HL-60 (cell line): Measurements from ENCODE around the gene MAP7D1.

Experiments used
- DNase-seq, 2 experiments: peaks; one replicate each; pipeline ENCODE4 v3.0.0-alpha.2; 2010 to 2020; ENCODE audit warnings: low read depth in 1 of 2, low spot score in 1 of 2
- H3K27ac ChIP-seq: fragments of 250-450 bp; sonication (Bioruptor Pico); replicated peaks from 2 replicates; pipeline ENCODE4 v1.5.1; 2020; ENCODE audit warnings: mild to moderate bottlenecking, moderate library complexity
- H3K27me3 ChIP-seq: fragments of 250-450 bp; sonication (Bioruptor Pico); 2 replicates; pipeline ENCODE4 v1.5.1; 2021; ENCODE audit warnings: mild to moderate bottlenecking, moderate library complexity; ENCODE audit not compliant: insufficient read depth, poor library complexity, severe bottlenecking
- H3K4me3 ChIP-seq: replicated peaks from 2 replicates; pipeline ENCODE4 v1.5.1; 2011; ENCODE audit warnings: mild to moderate bottlenecking, control low read depth, low read length; ENCODE audit not compliant: insufficient read depth
- GABPA ChIP-seq: IDR thresholded peaks from 2 replicates; pipeline ENCODE4 v1.6.1; 2012; ENCODE audit warnings: low read depth
- POLR2AphosphoS5 ChIP-seq: IDR thresholded peaks from 2 replicates; pipeline ENCODE4 v1.6.1; 2012; ENCODE audit warnings: low read depth
- SPI1 ChIP-seq: IDR thresholded peaks from 2 replicates; pipeline ENCODE4 v1.6.1; 2012; ENCODE audit warnings: low read depth, mild to moderate bottlenecking, borderline replicate concordance
- TF ChIP-seq, protein P1 (sequence below): IDR thresholded peaks from one replicate; pipeline ENCODE4 v1.5.1; 2011; ENCODE audit warnings: low read length, control low read depth, inconsistent platforms; ENCODE audit not compliant: insufficient read depth
- TF ChIP-seq, protein P2 (sequence below): IDR thresholded peaks from 2 replicates; pipeline ENCODE4 v1.6.1; 2012; ENCODE audit warnings: low read depth; ENCODE audit not compliant: insufficient replicate concordance

Gene MAP7D1

DNA sequence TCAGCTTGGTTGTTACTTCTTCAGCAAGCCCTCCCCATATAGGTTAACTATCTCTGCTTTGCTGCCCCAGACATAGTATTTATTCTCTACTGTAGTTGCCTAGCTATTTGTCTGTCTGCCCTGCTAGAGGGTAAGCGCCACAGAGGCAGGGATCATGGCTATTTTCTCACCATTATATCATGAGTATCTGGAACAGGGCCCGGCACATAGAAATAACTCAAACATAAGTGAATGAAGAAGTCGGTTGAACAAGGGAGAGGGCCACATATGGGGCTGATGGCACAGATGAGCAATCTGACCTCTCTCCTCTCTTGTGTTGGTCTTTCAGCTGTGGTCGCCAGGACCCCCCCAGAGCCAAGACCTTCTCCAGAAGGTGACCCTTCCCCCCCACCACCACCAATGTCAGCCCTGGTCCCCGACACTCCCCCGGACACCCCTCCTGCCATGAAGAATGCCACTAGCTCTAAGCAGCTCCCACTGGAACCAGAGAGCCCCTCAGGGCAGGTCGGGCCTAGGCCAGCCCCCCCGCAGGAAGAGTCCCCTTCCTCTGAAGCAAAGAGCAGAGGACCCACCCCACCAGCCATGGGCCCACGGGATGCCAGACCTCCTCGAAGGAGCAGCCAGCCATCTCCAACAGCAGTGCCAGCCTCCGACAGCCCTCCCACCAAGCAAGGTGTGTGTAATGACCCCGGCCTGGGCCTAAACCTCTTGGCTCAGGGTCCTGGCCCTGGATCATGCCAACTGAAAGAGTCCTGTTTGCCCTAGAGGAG is 14.9 kb downstream of the MAP7D1 start:
- TF ChIP-seq POLR2AphosphoS5: no peak
- TF ChIP-seq, protein P1, sequence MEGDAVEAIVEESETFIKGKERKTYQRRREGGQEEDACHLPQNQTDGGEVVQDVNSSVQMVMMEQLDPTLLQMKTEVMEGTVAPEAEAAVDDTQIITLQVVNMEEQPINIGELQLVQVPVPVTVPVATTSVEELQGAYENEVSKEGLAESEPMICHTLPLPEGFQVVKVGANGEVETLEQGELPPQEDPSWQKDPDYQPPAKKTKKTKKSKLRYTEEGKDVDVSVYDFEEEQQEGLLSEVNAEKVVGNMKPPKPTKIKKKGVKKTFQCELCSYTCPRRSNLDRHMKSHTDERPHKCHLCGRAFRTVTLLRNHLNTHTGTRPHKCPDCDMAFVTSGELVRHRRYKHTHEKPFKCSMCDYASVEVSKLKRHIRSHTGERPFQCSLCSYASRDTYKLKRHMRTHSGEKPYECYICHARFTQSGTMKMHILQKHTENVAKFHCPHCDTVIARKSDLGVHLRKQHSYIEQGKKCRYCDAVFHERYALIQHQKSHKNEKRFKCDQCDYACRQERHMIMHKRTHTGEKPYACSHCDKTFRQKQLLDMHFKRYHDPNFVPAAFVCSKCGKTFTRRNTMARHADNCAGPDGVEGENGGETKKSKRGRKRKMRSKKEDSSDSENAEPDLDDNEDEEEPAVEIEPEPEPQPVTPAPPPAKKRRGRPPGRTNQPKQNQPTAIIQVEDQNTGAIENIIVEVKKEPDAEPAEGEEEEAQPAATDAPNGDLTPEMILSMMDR: no peak
- DNase-seq: no peak
- H3K27ac ChIP-seq: no peak overlapping the region
- no peaks in the 10 kb centered on the region for H3K27me3 ChIP-seq
- H3K4me3 ChIP-seq: no peak overlapping the region

DNA sequence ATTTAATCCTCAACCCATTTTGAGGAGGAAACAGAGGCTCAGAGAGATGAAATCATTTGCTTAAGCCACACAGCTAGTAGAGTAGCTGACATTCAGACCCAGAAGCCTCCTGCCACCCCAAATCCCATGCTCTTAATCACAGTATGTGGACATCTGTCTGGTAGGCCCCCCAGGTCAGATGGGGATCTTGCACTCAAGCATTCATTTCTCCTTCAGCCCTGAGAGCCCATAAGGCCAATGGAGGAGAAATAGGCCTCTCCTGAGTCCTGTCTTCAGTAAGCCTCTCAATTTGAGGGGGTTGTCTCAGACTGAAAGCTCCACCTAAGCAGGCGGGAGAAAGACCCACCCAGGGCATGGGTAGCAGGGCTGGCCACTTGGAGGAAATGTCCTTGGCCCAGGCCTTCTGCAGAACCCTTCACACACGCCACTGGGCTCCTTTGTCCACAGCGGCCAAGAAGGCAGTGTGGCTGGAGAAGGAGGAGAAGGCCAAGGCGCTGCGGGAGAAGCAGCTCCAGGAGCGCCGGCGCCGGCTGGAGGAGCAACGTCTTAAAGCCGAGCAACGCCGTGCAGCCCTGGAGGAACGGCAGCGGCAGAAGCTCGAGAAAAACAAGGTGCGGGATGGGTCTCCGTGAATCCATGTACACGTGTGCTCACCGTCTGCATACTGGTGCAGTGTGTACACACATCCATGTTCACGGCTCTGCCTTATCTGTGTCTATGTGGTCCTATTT is 16.2 kb downstream of the MAP7D1 start:
- Histone ChIP-seq H3K4me3 (no peak overlapping the region), H3K27ac (no peak overlapping the region), H3K27me3 (no peaks in the 10 kb centered on the region)
- no peak for TF ChIP-seq POLR2AphosphoS5
- DNase-seq: no peak

DNA sequence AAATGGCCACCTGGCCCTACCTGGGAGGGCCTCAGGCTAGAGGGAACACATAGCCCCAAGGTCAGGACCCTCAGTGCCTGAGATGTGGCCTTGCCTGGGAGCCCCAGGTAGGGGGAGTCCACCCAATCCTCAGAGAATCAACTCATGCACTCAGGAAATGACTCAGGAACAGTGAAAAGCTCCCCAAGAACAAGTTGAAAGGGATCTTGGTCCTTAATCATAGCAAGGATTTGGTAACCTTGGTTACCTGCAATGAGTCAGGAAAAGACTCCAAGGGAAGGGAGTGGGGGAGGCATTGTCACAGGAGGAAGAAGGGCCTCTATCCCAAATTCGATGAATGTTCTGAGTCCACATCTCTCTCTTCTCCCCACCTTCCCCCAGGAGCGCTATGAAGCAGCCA is 17.0 kb downstream of the MAP7D1 start:
- H3K27me3 ChIP-seq: no peaks in the 10 kb centered on the region
- TF ChIP-seq GABPA (no peak), SPI1 (no peak), POLR2AphosphoS5 (no peak)
- TF ChIP-seq, protein P1: no peak
- TF ChIP-seq, protein P2, sequence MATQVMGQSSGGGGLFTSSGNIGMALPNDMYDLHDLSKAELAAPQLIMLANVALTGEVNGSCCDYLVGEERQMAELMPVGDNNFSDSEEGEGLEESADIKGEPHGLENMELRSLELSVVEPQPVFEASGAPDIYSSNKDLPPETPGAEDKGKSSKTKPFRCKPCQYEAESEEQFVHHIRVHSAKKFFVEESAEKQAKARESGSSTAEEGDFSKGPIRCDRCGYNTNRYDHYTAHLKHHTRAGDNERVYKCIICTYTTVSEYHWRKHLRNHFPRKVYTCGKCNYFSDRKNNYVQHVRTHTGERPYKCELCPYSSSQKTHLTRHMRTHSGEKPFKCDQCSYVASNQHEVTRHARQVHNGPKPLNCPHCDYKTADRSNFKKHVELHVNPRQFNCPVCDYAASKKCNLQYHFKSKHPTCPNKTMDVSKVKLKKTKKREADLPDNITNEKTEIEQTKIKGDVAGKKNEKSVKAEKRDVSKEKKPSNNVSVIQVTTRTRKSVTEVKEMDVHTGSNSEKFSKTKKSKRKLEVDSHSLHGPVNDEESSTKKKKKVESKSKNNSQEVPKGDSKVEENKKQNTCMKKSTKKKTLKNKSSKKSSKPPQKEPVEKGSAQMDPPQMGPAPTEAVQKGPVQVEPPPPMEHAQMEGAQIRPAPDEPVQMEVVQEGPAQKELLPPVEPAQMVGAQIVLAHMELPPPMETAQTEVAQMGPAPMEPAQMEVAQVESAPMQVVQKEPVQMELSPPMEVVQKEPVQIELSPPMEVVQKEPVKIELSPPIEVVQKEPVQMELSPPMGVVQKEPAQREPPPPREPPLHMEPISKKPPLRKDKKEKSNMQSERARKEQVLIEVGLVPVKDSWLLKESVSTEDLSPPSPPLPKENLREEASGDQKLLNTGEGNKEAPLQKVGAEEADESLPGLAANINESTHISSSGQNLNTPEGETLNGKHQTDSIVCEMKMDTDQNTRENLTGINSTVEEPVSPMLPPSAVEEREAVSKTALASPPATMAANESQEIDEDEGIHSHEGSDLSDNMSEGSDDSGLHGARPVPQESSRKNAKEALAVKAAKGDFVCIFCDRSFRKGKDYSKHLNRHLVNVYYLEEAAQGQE: no peak
- no peak for DNase-seq
- H3K27ac ChIP-seq: no peak overlapping the region
- no peak overlapping the region for H3K4me3 ChIP-seq

DNA sequence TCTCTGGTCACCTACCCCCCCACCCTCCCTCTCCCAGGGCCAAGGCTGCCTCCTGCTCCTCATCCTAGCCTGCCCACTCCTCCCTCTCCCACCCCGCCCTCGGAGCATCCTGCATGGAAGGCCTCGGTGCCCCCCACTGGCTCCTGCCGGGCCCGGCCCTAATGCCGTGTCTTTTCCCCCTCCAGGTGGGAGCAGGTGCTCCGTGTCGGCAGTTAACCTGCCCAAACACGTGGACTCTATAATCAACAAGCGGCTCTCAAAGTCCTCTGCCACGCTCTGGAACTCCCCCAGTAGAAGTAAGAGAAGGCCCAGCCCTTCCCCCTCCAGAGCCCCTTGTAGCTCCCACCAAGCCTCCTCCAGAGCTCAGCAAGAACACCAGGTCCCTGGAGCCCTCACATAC is 18.8 kb downstream of the MAP7D1 start:
- DNase-seq: no peak
- Histone ChIP-seq H3K27ac (no peak overlapping the region), H3K27me3 (no peaks in the 10 kb centered on the region), H3K4me3 (no peak overlapping the region)
- no peak for TF ChIP-seq GABPA
- no peak for TF ChIP-seq POLR2AphosphoS5
- TF ChIP-seq, protein P2: no peak
- TF ChIP-seq, protein P1: no peak
- TF ChIP-seq SPI1: no peak
